ENCODE measurements around the gene KRT73. TPM values are rescaled to one million over a fixed set of nuclear protein-coding genes. Genes with fewer than 3 reads are reported as not detected.

KRT73 gene
- total and polyA plus RNA-seq, 8 donors, result 0.06 to 0.34 (median 0.20) TPM; not detected in 2

DNA sequence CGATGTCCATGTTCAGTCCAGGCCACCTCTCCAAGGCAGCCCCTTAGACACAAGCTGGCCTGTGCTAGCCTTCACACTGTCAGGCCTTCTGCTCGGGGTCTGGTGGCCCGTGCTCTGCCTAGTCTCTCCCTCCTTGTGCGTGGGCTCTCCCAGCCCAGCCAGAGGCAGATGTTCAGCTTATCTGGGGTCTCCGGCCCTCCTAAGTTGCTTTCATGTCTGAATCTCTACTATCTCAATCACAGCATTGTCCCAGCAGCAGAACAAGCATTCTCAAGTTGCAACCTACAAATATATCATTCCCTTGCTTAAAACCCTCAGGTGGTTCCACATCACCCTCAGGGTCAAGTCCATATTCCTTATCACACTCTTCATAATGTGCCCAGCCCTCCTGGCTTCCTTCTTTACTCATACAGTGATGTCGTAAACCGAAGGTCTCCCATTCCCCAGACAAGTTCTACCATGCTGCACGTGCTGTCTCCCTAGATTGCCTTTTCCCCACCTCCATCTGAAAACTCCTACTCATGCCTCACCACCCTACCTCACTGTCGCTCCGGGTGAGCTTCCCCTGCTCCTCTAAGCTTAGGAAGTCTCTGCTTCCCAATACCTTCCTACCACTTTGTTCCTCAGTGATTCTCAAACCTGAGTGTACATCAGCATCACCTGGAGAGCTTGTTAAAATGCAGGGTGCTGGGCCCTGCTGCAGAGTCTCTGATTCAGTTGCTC lies 1.5 kb downstream of the KRT73 start:
- no peak for ATAC-seq
- no peaks in the 10 kb centered on the region for H3K4me1 ChIP-seq
- no peak overlapping the region for H3K4me3 ChIP-seq
- TF ChIP-seq, protein P1, sequence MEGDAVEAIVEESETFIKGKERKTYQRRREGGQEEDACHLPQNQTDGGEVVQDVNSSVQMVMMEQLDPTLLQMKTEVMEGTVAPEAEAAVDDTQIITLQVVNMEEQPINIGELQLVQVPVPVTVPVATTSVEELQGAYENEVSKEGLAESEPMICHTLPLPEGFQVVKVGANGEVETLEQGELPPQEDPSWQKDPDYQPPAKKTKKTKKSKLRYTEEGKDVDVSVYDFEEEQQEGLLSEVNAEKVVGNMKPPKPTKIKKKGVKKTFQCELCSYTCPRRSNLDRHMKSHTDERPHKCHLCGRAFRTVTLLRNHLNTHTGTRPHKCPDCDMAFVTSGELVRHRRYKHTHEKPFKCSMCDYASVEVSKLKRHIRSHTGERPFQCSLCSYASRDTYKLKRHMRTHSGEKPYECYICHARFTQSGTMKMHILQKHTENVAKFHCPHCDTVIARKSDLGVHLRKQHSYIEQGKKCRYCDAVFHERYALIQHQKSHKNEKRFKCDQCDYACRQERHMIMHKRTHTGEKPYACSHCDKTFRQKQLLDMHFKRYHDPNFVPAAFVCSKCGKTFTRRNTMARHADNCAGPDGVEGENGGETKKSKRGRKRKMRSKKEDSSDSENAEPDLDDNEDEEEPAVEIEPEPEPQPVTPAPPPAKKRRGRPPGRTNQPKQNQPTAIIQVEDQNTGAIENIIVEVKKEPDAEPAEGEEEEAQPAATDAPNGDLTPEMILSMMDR (IDR thresholded peaks at IDR 0.05), result no peak
- intact Hi-C loops (cut with DNase I), result no loop called here
- no peak overlapping the region for H3K27ac ChIP-seq
- H3K36me3 ChIP-seq, result no peaks in the 10 kb centered on the region
- no peak for DNase-seq
- H3K9me3 ChIP-seq, result no peaks in the 10 kb centered on the region
- H3K27me3 ChIP-seq, result peaks cover 0 to 29% of the 10 kb centered on the region in 2 donors

DNA sequence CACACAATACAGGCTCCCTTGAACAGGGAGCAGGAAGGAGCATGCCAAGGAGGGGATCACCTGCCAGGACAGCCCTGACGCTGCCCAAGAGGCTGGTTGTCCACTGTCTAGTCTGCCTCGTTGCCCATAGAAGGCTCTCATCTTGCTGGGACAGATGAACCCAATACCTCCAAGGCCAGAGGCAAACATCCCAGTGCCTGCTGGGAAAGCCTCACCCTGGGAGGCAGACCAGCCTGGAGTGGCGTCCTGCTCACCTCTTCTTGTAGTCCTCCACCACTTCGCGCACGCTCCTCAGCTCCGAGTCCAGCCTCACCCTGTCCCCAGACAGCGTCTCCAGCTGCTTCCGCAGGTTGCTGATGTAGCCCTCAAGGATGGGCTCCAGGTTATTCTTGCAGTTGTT lies 2.4 kb downstream of the KRT73 start:
- H3K4me1 ChIP-seq, result no peaks in the 10 kb centered on the region
- H3K27ac ChIP-seq, result no peak overlapping the region
- ATAC-seq, result no peak
- H3K36me3 ChIP-seq, result no peaks in the 10 kb centered on the region
- no peak for DNase-seq
- intact Hi-C loops (cut with DNase I), result no loop called here
- TF ChIP-seq, protein P1 (IDR thresholded peaks at IDR 0.05), result no peak
- no peak overlapping the region for H3K4me3 ChIP-seq
- H3K27me3 ChIP-seq, result peaks cover 0 to 38% of the 10 kb centered on the region in 2 donors
- H3K9me3 ChIP-seq, result no peaks in the 10 kb centered on the region

DNA sequence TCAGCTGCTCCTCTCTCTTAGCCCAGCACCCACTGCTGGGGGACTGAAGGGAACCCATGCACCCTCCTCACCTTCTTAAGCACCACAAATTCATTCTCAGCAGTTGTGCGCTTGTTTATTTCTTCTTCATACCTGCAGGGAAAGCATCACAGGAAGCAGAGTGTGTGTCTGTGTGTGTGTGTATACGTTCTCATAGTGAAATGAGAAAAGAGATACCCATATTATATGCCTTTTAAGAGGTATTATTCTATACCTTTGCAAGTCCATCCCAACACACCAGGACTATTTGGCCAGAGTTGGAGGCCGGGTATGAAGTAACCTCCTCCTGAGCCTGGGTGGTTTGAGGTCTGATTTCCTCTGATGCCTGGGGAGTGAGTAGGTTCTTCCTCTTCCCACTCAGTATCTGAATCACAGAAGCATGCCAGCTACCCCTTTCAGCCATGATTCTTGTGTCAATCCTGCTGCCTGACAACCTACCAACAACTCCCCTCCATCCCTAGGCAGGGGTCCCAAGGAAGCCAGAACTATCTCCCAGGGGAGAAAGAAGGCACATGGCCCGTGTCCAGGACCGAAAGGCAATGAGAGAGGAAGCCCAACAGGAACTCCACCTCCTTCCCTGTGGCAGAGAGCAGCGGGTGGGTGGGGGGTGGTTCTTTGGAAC lies 3.0 kb downstream of the KRT73 start:
- no peak overlapping the region for H3K27ac ChIP-seq
- intact Hi-C loops (cut with DNase I), result no loop called here
- peaks cover 4 to 44% of the 10 kb centered on the region in 2 donors for H3K27me3 ChIP-seq
- H3K4me3 ChIP-seq, result no peak overlapping the region
- no peaks in the 10 kb centered on the region for H3K36me3 ChIP-seq
- H3K9me3 ChIP-seq, result no peaks in the 10 kb centered on the region
- TF ChIP-seq, protein P1 (IDR thresholded peaks at IDR 0.05), result no peak
- no peak for ATAC-seq
- H3K4me1 ChIP-seq, result no peaks in the 10 kb centered on the region
- no peak for DNase-seq

DNA sequence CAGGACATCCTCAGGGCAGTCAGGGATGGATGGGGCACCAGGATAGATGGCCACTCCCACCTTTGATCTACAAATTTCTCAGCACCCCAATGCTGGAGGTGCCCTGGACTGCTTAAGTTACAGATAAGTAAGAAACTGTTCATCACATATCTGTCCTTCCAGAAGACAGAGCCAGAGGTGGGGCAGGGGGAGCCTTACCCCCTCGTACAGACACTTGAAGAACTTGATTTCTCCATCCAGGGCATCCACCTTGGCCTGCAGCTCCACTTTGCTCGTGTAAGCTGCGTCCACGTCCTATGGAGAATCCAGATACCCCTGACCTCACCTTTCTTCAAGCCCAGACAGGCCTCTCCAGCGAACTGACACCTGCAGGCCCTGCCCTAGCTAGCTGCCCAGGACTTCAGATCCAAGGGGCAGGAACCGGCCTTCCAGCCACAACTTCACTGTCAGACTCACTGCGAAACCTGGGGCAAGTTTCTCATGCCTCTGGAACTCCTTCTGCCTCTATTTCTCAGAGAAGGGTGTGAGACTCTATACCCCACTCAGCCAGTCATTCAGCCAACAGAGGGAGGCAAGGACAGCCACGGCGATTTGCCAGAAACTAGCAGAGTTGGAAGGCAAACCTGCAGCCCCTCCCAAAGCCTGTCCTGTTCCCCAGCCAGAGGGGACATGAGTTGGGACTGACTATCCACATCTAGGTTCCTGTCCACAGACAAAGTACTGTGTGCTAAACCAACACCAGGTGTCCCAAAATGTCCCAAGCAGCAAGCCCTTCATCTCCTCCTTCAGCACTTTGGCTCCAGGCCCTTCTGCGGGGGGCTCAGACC lies 3.8 kb downstream of the KRT73 start:
- no peak for ATAC-seq
- H3K4me3 ChIP-seq, result no peak overlapping the region
- no peak overlapping the region for H3K27ac ChIP-seq
- H3K4me1 ChIP-seq, result no peaks in the 10 kb centered on the region
- no peaks in the 10 kb centered on the region for H3K36me3 ChIP-seq
- no peak for DNase-seq
- H3K9me3 ChIP-seq, result no peaks in the 10 kb centered on the region
- intact Hi-C loops (cut with DNase I), result no loop called here
- H3K27me3 ChIP-seq, result peaks cover 8 to 52% of the 10 kb centered on the region in 2 donors
- TF ChIP-seq, protein P1 (IDR thresholded peaks at IDR 0.05), result no peak
